Lung (tissue), 12 donors: Measurements from ENCODE around the gene IRF7. TPM values are rescaled to one million over a fixed set of nuclear protein-coding genes. Genes with fewer than 3 reads are reported as not detected.

ENCODE experiments used
- ATAC-seq: fragments of 200-7000 bp; cut with Tn5 transposase; one replicate; pipeline ENCODE4 v1.9.1; 2020; ENCODE audit warnings: moderate number of reproducible peaks; ENCODE audit not compliant: insufficient read depth, low FRiP score
- DNase-seq, 3 donors: peaks; one replicate each; pipeline ENCODE4 v3.0.0-alpha.2; 2013 to 2017
- H3K27ac ChIP-seq, 2 donors: one replicate each; pipeline ENCODE4 v1.5.1; 2013; ENCODE audit warnings: mild to moderate bottlenecking in 2 of 2, moderate library complexity in 2 of 2, control low read depth in 1 of 2, inconsistent platforms in 1 of 2, low read depth in 1 of 2, low read length in 1 of 2
- H3K27me3 ChIP-seq, 3 donors: one replicate each; pipeline ENCODE4 v1.5.1; 2013; ENCODE audit warnings: low read length in 2 of 3; ENCODE audit not compliant: control insufficient read depth in 3 of 3, insufficient read depth in 3 of 3
- H3K36me3 ChIP-seq, 4 donors: one replicate each; pipeline ENCODE4 v1.5.1; 2013; ENCODE audit warnings: low read length in 4 of 4, mild to moderate bottlenecking in 1 of 4, moderate library complexity in 1 of 4; ENCODE audit not compliant: control insufficient read depth in 4 of 4, insufficient read depth in 4 of 4
- H3K4me1 ChIP-seq, 5 donors: one replicate each; pipeline ENCODE4 v1.5.1; 2013; ENCODE audit warnings: low read length in 5 of 5, mild to moderate bottlenecking in 2 of 5, moderate library complexity in 1 of 5; ENCODE audit not compliant: control insufficient read depth in 5 of 5, insufficient read depth in 5 of 5
- H3K4me3 ChIP-seq: one replicate; pipeline ENCODE4 v1.5.1; 2013; ENCODE audit warnings: mild to moderate bottlenecking, control low read depth, moderate library complexity
- H3K9ac ChIP-seq, 2 donors: one replicate each; pipeline ENCODE4 v1.5.1; 2013; ENCODE audit warnings: low read length in 2 of 2, control low read depth in 1 of 2; ENCODE audit not compliant: insufficient read depth in 1 of 2
- H3K9me3 ChIP-seq, 4 donors: one replicate each; pipeline ENCODE4 v1.5.1; 2013; ENCODE audit warnings: low read length in 3 of 4, mild to moderate bottlenecking in 1 of 4, moderate library complexity in 1 of 4; ENCODE audit not compliant: control insufficient read depth in 4 of 4, insufficient read depth in 3 of 4
- CTCF ChIP-seq: IDR thresholded peaks from 2 replicates; pipeline ENCODE4 v1.5.1; 2012; ENCODE audit warnings: mild to moderate bottlenecking; ENCODE audit errors: control extremely low read depth, extremely low read depth
- WGBS, 2 donors: extraction: QIAGEN DNeasy Blood & Tissue Kit; methylation state at CpG; one replicate each; pipeline ENCODE4 v1.1.7; 2013; 5-methylcytosine and 5-hydroxymethylcytosine counted together
- polyA plus RNA-seq, 2 donors: library from polyadenylated mRNA; stranded (reverse); fragments of 200-250 nt; gene quantifications; one replicate each; pipeline ENCODE4 v1.2.1, GENCODE V29; 2013
- total RNA-seq, 2 donors: library from RNA; depleted of rRNA in 1 of 2; stranded (reverse); fragments of >200 nt in 1 of 2; gene quantifications; one replicate each; pipeline ENCODE4 v1.2.1, GENCODE V29; 2014 to 2021
- donor health status: control.
- donor health status: control.
- donor health status: Bipolar disorder and iron deficiency.
- donor health status: healthy.
- donor health status: DM: yes; HTN: yes; CAD: no.

IRF7 gene
- total and polyA plus RNA-seq, 4 donors, result 24.7 to 68.3 (median 52.8) TPM

- no peak for DNase-seq
- H3K27ac ChIP-seq, result peak overlapping the region in 1 of 2 donors; percentile 55
- no peak for TF ChIP-seq CTCF
Observed at GRCh38 chr11:612201-612960, 3.4 kb downstream of the IRF7 start.

GRCh38 chr11:611001-611996, 4.5 kb downstream of the IRF7 start:
- no peak for TF ChIP-seq CTCF
- Histone ChIP-seq H3K27ac (no peak overlapping the region), H3K4me1 (peaks cover 0 to 14% (median 9%) of the 10 kb centered on the region in 5 donors), H3K36me3 (peaks cover 10 to 80% (median 30%) of the 10 kb centered on the region in 4 donors), H3K27me3 (no peaks in the 10 kb centered on the region), H3K9ac (no peak overlapping the region), H3K9me3 (no peaks in the 10 kb centered on the region), H3K4me3 (no peak overlapping the region)
- 92% methylated on average over 40 to 49 of the region's 49 CpGs for WGBS, 2 donors
- no peak for DNase-seq
- no peak for ATAC-seq

More at GRCh38 chr11:612201-612960, 3.4 kb downstream of the IRF7 start:
- Histone ChIP-seq H3K4me1 (peaks cover 0 to 14% (median 9%) of the 10 kb centered on the region in 5 donors), H3K4me3 (no peak overlapping the region), H3K9ac (no peak overlapping the region), H3K36me3 (peaks cover 8 to 70% (median 24%) of the 10 kb centered on the region in 4 donors), H3K9me3 (no peaks in the 10 kb centered on the region), H3K27me3 (no peaks in the 10 kb centered on the region)
- ATAC-seq, result no peak
- 76 to 77% methylated on average over 25 to 27 of the region's 27 CpGs for WGBS, 2 donors

- Histone ChIP-seq H3K9me3 (no peaks in the 10 kb centered on the region), H3K4me1 (peaks cover 0 to 14% (median 7%) of the 10 kb centered on the region in 5 donors), H3K36me3 (peaks cover 10 to 91% (median 33%) of the 10 kb centered on the region in 4 donors), H3K4me3 (no peak overlapping the region), H3K27ac (no peak overlapping the region), H3K9ac (no peak overlapping the region), H3K27me3 (no peaks in the 10 kb centered on the region)
- ATAC-seq (no peak), DNase-seq (no peak)
- WGBS, 2 donors, result 96 to 97% methylated on average over 18 of the region's 18 CpGs
- no peak for TF ChIP-seq CTCF
Observed at GRCh38 chr11:610146-610801, 5.5 kb downstream of the IRF7 start.
